ENCODE data around the gene GPHN. TPM values are rescaled to one million over a fixed set of nuclear protein-coding genes. Genes with fewer than 3 reads are reported as not detected.

Gene GPHN
- total RNA-seq, 4 donors from 2014 or later: 9.1 to 21.1 (median 15.9) TPM

DNA sequence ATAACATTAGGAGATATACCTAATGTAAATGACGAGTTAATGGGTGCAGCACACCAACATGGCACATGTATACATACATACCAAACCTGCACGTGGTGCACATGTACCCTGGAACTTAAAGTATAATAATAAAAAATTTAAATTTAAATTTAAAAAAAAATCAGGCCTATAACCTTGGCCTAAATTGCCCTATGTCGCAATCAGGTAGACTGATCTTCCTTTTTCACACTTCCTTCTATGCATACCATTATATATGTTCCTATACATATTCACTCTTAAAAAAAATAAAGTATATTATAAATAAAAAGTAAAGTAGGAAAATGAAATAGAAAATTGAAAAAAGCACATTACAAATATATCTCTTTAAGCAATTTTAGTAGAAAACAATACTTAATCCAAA is 563.6 kb downstream of the GPHN start:
- Histone ChIP-seq H3K27me3 (no peaks in the 10 kb centered on the region), H3K36me3 (peaks cover 0 to 5% (median 0%) of the 10 kb centered on the region in 4 donors), H3K27ac (replicated peaks in 1 of 4) (no peak overlapping the region), H3K4me1 (peaks cover 0 to 14% (median 0%) of the 10 kb centered on the region in 4 donors), H3K4me3 (no peak overlapping the region), H3K9me3 (no peaks in the 10 kb centered on the region)
- intact Hi-C loops (cut with DNase I): no loop called here
- no peak for TF ChIP-seq EP300 (IDR thresholded peaks at IDR 0.05)
- no peak for TF ChIP-seq POLR2A (IDR thresholded peaks at IDR 0.05; ENCODE audit: low read depth)
- TF ChIP-seq, protein P1, sequence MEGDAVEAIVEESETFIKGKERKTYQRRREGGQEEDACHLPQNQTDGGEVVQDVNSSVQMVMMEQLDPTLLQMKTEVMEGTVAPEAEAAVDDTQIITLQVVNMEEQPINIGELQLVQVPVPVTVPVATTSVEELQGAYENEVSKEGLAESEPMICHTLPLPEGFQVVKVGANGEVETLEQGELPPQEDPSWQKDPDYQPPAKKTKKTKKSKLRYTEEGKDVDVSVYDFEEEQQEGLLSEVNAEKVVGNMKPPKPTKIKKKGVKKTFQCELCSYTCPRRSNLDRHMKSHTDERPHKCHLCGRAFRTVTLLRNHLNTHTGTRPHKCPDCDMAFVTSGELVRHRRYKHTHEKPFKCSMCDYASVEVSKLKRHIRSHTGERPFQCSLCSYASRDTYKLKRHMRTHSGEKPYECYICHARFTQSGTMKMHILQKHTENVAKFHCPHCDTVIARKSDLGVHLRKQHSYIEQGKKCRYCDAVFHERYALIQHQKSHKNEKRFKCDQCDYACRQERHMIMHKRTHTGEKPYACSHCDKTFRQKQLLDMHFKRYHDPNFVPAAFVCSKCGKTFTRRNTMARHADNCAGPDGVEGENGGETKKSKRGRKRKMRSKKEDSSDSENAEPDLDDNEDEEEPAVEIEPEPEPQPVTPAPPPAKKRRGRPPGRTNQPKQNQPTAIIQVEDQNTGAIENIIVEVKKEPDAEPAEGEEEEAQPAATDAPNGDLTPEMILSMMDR (IDR thresholded peaks at IDR 0.05): no peak
- TF ChIP-seq POLR2AphosphoS5 (IDR thresholded peaks at IDR 0.05): no peak
- 80% methylated on average over 3 of the region's 3 CpGs for WGBS
- no peak for DNase-seq (ENCODE audit: extremely low spot score)

DNA sequence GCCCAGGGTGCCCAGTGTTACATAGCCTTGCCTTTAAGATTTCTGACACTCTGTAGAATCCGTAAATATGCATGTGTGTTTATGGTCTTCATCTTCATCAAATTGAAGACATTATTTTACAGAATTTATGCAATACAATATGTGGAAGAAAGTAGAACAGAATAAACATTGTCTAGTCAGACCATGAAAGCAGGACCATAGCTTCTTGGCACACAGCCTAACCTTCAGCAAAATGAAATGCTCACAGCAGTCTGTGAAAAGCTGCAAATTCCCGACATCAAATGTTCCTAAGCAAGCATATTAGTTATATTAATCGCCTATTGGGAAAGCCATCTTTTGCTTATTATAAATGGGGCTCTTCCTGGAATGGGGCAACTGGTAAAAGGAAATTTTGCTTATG is 570.0 kb downstream of the GPHN start:
- DNase-seq (ENCODE audit: extremely low spot score): no peak
- Histone ChIP-seq H3K27ac (replicated peaks in 1 of 4) (no peak overlapping the region), H3K4me3 (no peak overlapping the region), H3K4me1 (no peaks in the 10 kb centered on the region), H3K36me3 (no peaks in the 10 kb centered on the region), H3K9me3 (peaks cover 0 to 8% (median 3%) of the 10 kb centered on the region in 4 donors), H3K27me3 (no peaks in the 10 kb centered on the region)
- no peak for TF ChIP-seq POLR2AphosphoS5 (IDR thresholded peaks at IDR 0.05)
- no peak for TF ChIP-seq EP300 (IDR thresholded peaks at IDR 0.05)
- TF ChIP-seq, protein P1 (IDR thresholded peaks at IDR 0.05): no peak
- no peak for TF ChIP-seq POLR2A (IDR thresholded peaks at IDR 0.05; ENCODE audit: low read depth)
- intact Hi-C loops (cut with DNase I): no loop called here
- WGBS: 61% methylated on average over 3 of the region's 3 CpGs

DNA sequence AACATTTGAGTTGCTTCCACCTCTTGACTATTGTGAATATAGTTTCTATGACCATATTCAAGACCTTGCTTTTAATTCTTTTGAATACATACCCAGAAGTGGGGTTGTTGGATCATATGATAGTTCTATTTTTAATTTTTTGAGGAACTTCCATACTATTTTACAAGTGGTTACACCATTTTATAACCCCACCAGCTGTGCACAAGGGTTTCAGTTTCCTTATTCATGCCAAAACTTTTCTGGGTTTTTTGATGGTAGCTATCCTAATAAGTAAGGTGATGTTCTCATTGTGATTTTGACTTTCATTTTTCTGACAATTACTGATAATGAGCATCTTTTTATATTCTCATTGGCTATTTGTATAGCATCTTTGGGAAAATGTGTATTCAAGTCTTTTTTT is 571.9 kb downstream of the GPHN start:
- Histone ChIP-seq H3K36me3 (no peaks in the 10 kb centered on the region), H3K4me3 (no peak overlapping the region), H3K27ac (replicated peaks in 1 of 4) (no peak overlapping the region), H3K9me3 (peaks cover 0 to 8% (median 3%) of the 10 kb centered on the region in 4 donors), H3K4me1 (no peaks in the 10 kb centered on the region), H3K27me3 (no peaks in the 10 kb centered on the region)
- intact Hi-C loops (cut with DNase I): no loop called here
- DNase-seq (ENCODE audit: extremely low spot score): no peak
- TF ChIP-seq, protein P1 (IDR thresholded peaks at IDR 0.05): no peak
- TF ChIP-seq EP300 (IDR thresholded peaks at IDR 0.05) (no peak), POLR2A (IDR thresholded peaks at IDR 0.05; ENCODE audit: low read depth) (no peak), POLR2AphosphoS5 (IDR thresholded peaks at IDR 0.05) (no peak)

DNA sequence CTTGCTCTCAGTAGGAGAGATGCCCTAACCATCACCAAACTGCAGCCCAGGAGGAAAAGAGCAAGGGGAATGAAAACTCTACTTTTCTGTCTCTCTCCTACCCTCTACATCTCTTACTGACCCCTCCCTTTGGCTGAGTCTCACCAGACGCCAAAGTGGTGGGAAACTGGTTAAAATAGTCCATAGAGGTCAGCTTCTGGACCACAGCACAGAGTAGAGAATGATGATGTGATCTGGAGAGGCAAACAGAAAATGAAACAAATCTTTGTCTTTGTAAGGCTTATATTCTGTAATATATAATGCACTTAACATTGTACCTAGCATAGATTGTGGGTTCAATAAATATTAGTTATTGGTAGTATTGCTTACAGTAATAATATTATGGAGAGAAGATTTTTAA is 600.3 kb downstream of the GPHN start:
- TF ChIP-seq, protein P1 (IDR thresholded peaks at IDR 0.05): no peak
- TF ChIP-seq EP300 (IDR thresholded peaks at IDR 0.05): no peak
- TF ChIP-seq POLR2AphosphoS5 (IDR thresholded peaks at IDR 0.05): no peak
- TF ChIP-seq POLR2A (IDR thresholded peaks at IDR 0.05; ENCODE audit: low read depth): no peak
- Histone ChIP-seq H3K4me1 (no peaks in the 10 kb centered on the region), H3K27me3 (no peaks in the 10 kb centered on the region), H3K27ac (replicated peaks in 1 of 4) (no peak overlapping the region), H3K36me3 (peaks cover 0 to 23% (median 9%) of the 10 kb centered on the region in 4 donors), H3K4me3 (no peak overlapping the region), H3K9me3 (peaks cover 0 to 15% (median 10%) of the 10 kb centered on the region in 4 donors)
- DNase-seq (ENCODE audit: extremely low spot score): no peak
- intact Hi-C loops (cut with DNase I): no loop called here
- WGBS: 84% methylated on average over 1 of the region's 1 CpG

DNA sequence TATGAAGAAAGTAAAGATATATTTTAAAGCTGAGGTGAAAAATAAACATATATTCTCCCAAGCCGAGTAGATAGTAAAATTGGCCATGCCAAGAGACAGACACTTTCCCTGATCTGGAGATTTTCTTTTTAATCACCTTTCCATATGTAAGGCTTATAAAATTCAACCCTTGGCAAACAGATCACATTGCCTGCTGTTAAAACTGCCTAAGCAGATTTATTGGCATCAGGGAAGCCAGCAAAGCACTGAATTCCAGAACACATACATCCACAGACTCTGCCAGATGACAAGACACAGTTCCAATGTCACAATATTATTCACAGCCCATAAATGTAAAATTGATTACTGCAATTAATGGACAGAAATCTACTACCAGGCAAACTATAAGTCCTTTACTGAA is 603.1 kb downstream of the GPHN start:
- H3K4me1 ChIP-seq: no peaks in the 10 kb centered on the region
- TF ChIP-seq POLR2AphosphoS5 (IDR thresholded peaks at IDR 0.05) (no peak), POLR2A (IDR thresholded peaks at IDR 0.05; ENCODE audit: low read depth) (no peak), EP300 (IDR thresholded peaks at IDR 0.05) (no peak)
- TF ChIP-seq, protein P1 (IDR thresholded peaks at IDR 0.05): no peak

More for the DNA sequence above, 603.1 kb downstream of the GPHN start:
- H3K36me3 ChIP-seq: peaks cover 0 to 18% (median 9%) of the 10 kb centered on the region in 4 donors
- WGBS: 50% methylated on average over 1 of the region's 1 CpG
- peaks cover 0 to 5% (median 3%) of the 10 kb centered on the region in 4 donors for H3K9me3 ChIP-seq
- H3K4me3 ChIP-seq: no peak overlapping the region
- H3K27ac ChIP-seq (replicated peaks in 1 of 4): no peak overlapping the region
- DNase-seq (ENCODE audit: extremely low spot score): no peak
- intact Hi-C loops (cut with DNase I): no loop called here
- no peaks in the 10 kb centered on the region for H3K27me3 ChIP-seq

All from esophagus muscularis mucosa (tissue), 4 donors.